PC-9 (cell line): ENCODE data around the gene TNFRSF1B.

ENCODE experiments used
- CTCF ChIP-seq: fragments of 200-600 bp; sonication (generic); conservative IDR thresholded peaks from 2 replicates; pipeline ENCODE4 v1.6.1; 2017; ENCODE audit warnings: mixed run types, antibody characterized with exemption, mild to moderate bottlenecking, moderate library complexity
- EZH2 ChIP-seq: fragments of 200-600 bp; sonication (generic); IDR thresholded peaks from 2 replicates; pipeline ENCODE4 v1.8.0; 2017; ENCODE audit warnings: antibody characterized with exemption, low read depth

- no peak for TF ChIP-seq CTCF
- no peak for TF ChIP-seq EZH2
Observed at GRCh38 chr1:12179676-12180075, 12.9 kb downstream of the TNFRSF1B start.
